UCSD-AML1 (cell line): Measurements from ENCODE around the gene CXCL5.
"Not testable (repeated sequence)": the region's sequence is repeated elsewhere in the genome, so short reads cannot be mapped to it uniquely, and the experiment has no call there.

Experiments
- DNase-seq: peaks from one replicate; lab custom pipeline; 2025; ENCODE audit not compliant: unreplicated experiment; lab: John Stamatoyannopoulos, UW

The CXCL5 gene

GRCh38 chr4:74015126-74015780, 16.8 kb upstream of the CXCL5 start:
- DNase-seq = no peak

- no peak for DNase-seq
Measured at GRCh38 chr4:74014332-74014731, 15.9 kb upstream of the CXCL5 start.

- no peak for DNase-seq
Measured at GRCh38 chr4:74013264-74013663, 14.8 kb upstream of the CXCL5 start.

- DNase-seq = no peak
Measured at GRCh38 chr4:74012130-74012529, 13.7 kb upstream of the CXCL5 start.

GRCh38 chr4:74009307-74009706, 10.8 kb upstream of the CXCL5 start:
- DNase-seq = no peak

GRCh38 chr4:74006009-74006476, 7.6 kb upstream of the CXCL5 start:
- no peak for DNase-seq

- DNase-seq = no peak
Measured at GRCh38 chr4:74005528-74005927, 7.1 kb upstream of the CXCL5 start.

- no peak for DNase-seq
Measured at GRCh38 chr4:74004668-74005067, 6.2 kb upstream of the CXCL5 start.

- no peak for DNase-seq
Measured at GRCh38 chr4:74000301-74000700, 1.8 kb upstream of the CXCL5 start.

GRCh38 chr4:73992050-73992449, 6.4 kb downstream of the CXCL5 start:
- DNase-seq = no peak

GRCh38 chr4:73991742-73992000, 6.8 kb downstream of the CXCL5 start:
- no peak for DNase-seq

GRCh38 chr4:73990988-73991741, 7.3 kb downstream of the CXCL5 start:
- no peak for DNase-seq

GRCh38 chr4:73989928-73990327, 8.5 kb downstream of the CXCL5 start:
- DNase-seq = no peak

- no peak for DNase-seq
Measured at GRCh38 chr4:73989031-73989430, 9.4 kb downstream of the CXCL5 start.

GRCh38 chr4:73988061-73988460, 10.4 kb downstream of the CXCL5 start, which contains the start of gene PPBP:
TSS of gene PPBP (minus strand) at chr4:73988190. CDS start at chr4:73988103, 87 bp downstream.
- peak; percentile 22 for DNase-seq

- no peak for DNase-seq
Measured at GRCh38 chr4:73985528-73985852, 13.0 kb downstream of the CXCL5 start.

GRCh38 chr4:73984736-73985527, 13.5 kb downstream of the CXCL5 start:
- DNase-seq = no peak

GRCh38 chr4:73981175-73981574, 17.3 kb downstream of the CXCL5 start:
- not testable (repeated sequence) for DNase-seq

- DNase-seq = peak; percentile 10
Measured at GRCh38 chr4:73979407-73979957, 19.0 kb downstream of the CXCL5 start.

GRCh38 chr4:73978886-73979285, 19.6 kb downstream of the CXCL5 start:
- DNase-seq = no peak

GRCh38 chr4:73976716-73977115, 21.8 kb downstream of the CXCL5 start:
- DNase-seq = no peak

- no peak for DNase-seq
Measured at GRCh38 chr4:73976217-73976616, 22.3 kb downstream of the CXCL5 start.
